Stimulated activated CD4-positive, alpha-beta T cell treated with anti-CD3 and anti-CD28 coated beads, Interleukin-15, amount 100 ng/mL, for 24 hours (primary cell): ENCODE results near the gene NVL.
"Not testable (repeated sequence)": the region's sequence is repeated elsewhere in the genome, so short reads cannot be mapped to it uniquely, and the experiment has no call there.

Experiments
- DNase-seq: peaks from one replicate; pipeline ENCODE4 v3.0.0-alpha.2; 2020

The NVL gene

GRCh38 chr1:224329842-224330753 lies at the start of gene NVL:
Gene NVL (minus strand): TSS chr1:224330172. CDS start chr1:224330127, 45 bp downstream.
- DNase-seq, result peak; percentile 88

DNA sequence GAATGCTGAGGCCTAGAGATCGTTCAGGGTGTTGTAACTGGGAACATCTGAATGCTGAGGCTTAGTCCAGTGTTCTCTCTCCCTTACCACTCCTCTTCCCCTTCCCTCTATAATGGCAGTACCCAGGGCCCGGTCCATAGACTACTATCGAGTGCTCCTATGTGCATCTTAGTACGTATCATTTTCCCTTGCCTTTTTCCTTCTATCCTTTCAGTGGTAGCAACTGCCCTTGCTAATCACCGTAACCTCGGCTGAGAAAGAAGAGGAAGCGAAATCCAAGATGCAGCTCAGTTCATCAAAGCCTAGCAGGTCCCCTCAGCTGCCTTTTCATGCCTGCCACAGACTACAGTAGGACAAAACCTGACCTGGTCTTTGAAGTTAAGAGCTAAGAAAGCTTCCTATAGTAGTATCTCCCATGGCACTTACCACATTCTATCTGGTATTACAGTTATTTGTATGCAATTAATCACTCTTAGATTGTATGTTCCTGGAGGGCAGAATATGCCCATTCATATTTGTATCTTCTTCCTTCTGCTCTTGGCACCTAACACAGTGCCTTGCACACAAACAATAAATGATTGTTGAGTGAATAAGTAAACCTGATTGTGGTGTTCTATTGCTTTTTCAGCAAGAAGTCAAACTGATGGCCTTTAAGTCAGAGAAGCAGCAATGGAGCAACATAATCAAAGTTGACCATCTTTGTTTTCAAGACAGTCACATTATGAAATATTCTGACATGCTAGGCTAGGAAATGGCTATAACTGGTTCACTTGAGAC lies 49.1 kb upstream of the NVL start:
- DNase-seq, result no peak

GRCh38 chr1:224377676-224378006 lies 47.7 kb upstream of the NVL start:
- DNase-seq, result peak; percentile 54

GRCh38 chr1:224375059-224375458 lies 45.1 kb upstream of the NVL start:
- no peak for DNase-seq

DNA sequence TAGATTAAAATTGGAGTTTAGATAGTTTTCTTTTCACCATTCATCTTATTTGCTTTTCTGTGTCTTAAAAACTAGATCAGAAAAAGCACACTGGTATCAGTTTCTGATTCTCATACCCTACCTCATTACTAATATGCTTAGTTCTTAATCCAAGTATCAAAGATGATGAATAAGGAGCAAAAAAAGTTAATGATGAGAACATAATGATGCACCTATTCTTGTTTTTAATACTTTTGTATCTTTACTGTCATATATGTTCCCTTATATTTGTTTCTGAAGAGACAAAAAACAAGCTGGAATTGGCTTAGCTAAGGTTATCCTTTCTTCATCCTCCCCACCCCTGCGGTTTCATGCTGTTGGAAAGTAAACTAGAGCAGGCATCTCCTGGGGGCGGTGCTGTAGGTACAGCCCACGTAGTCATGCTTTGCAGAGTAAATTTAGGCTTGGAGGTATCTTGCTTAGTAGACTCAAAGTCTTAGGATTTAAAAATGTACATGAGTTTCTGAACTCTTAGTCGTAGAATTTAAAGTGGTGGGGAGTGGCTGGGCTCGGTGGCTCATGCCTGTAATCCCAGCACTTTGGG lies 43.1 kb upstream of the NVL start:
- peak; percentile 32 for DNase-seq

DNA sequence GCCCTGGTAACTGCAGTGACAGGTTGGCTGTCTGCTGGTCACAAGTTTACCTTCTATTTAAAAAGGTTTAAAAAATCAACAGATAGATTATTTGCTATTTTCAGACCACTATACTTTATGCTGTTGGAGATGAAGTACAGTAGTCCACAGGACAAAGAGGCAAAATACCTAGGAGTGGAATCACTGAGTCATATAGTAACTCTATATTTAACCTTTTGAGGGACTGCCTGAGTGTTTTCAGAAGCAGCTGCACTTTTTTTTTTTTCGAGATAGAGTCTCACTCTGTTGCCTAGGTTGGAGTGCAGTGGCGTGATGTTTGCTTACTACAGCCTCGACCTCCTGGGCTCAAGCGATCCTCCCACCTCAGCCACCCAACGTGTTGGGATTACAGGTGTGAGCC lies 38.4 kb upstream of the NVL start:
- DNase-seq, result no peak

GRCh38 chr1:224359207-224359606 lies 29.2 kb upstream of the NVL start:
- DNase-seq, result no peak

GRCh38 chr1:224358237-224358636 lies 28.3 kb upstream of the NVL start:
- DNase-seq, result no peak

DNA sequence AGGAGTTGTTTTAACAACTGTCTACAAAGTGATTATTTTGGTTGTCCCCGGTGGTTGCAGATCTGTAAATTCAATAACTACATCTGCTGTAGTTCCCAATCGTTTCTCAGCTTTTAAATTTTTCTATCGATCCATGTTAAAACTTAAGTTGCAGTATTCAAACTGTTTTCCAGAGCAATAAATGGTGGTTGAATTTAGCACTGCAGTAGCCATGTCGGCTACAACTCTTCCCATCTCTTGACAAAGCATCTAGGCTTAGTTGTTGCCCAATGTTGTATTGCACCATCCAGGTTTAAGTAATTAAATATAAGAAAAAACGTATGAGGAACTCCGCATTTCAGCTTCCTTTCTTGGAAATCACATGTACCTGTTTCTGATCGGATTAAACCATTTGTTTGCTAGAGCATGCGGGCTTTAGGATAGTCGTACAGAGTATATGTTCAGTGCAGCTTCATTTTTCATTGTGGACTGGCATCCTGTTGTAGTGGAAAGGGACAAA lies 27.7 kb upstream of the NVL start:
- no peak for DNase-seq

DNA sequence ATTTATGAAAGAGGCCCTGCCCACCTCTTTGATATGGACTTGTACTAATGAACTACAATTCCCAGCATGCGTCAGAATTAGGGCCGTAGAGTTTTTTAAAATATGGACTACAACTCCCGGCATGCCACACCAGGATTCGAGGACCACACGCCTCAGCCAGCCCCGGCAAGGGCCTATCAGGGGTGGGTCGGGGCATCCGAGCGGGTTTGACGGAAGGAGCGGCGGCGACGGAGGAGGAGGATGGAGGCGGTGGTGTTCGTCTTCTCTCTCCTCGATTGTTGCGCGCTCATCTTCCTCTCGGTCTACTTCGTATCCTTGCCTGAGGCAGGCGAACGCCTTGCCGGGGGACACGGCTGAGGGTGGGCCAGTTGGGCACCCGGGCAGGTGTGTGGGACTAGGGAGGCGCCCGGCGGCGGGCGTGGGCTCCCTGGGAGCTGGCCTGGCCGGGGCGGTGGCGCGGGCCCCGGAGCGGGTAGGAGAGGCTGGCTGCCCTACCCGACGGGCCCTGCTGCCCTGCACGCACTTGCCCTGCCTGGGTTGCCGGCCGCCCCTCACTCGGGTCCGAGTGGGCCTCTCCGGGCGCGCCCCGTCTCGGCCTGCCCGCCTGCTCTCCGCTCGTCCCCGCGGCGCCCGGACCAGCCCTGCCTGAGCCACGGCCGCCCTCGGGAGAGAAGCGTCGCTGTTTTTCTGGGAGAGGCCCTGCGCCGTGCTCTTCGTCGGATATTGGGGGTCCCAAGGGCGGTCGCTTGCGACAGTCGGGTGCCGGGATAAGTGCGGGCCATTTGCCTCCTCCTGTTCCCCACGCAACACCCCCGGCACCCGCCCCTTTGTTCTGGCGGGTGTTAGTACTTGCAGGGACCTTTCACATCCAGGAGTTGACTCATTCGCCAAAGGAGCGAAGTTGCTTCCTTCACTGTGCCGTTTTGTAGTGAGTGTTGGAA lies 27.0 kb upstream of the NVL start, which contains the start of gene CNIH4:
Gene CNIH4, plus strand, starts transcription at position 195 of the 941 bp plus-strand sequence. Its CDS starts 46 bp downstream, at position 241.
- DNase-seq, result peak; percentile 94

GRCh38 chr1:224353975-224354925 lies 24.3 kb upstream of the NVL start:
- no peak for DNase-seq

DNA sequence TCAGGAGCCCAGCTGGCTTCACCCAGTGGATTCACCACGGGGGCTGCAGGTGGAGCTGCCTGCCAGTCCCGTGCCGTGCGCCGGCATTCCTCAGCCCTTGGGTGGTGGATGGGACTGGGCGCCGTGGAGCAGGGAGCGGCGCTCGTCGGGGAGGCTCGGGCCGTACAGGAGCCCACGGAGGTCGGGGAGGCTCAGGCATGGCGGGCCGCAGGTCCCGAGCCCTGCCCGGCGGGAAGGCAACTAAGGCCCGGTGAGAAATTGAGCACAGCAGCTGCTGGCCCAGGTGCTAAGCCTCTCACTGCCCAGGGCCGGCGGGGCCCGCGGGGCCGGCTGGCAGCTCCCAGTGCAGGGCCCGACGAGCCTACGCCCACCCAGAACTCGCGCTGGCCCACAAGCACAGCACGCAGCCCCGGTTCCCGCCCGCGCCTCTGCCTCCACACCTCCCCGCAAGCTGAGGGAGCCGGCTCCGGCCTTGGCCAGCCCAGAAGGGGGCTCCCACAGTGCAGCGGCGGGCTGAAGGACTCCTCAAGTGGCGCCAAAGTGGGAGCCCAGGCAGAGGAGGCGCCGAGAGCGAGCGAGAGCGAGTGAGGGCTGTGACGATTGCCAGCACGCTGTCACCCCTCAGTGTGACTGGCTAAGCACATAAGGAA lies 22.6 kb upstream of the NVL start:
- DNase-seq, result not testable (repeated sequence)

DNA sequence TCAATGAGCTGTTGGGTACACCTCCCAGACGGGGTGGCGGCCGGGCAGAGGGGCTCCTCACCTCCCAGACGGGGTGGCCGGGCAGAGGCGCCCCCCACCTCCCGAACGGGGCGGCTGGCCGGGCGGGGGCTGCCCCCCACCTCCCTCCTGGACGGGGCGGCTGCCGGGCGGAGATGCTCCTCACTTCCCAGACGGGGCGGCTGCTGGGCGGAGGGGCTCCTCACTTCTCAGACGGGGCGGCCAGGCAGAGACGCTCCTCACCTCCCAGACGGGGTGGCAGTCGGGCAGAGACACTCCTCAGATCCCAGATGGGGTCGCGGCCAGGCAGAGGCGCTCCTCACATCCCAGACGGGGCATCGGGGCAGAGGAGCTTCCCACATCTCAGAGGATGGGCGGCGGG lies 19.7 kb upstream of the NVL start:
- DNase-seq, result not testable (repeated sequence)

DNA sequence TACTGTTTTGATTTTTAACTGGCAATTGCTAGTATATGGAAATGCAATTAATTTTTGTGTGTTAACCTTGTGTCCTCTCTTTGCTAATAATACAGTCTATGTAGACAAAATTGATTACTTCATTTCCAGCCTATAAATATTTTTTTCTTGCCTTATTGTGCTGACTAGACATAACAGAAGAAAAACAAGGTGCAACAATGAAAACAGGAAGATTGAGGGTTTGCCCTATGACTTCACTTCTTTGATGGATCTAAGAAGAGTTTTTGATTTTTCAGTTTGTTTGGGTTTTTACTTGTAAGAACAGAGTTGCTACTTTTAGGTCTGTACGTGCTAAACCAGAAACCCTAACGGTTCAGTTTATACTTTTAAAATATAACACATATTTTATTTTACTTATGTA lies 18.2 kb upstream of the NVL start:
- no peak for DNase-seq

DNA sequence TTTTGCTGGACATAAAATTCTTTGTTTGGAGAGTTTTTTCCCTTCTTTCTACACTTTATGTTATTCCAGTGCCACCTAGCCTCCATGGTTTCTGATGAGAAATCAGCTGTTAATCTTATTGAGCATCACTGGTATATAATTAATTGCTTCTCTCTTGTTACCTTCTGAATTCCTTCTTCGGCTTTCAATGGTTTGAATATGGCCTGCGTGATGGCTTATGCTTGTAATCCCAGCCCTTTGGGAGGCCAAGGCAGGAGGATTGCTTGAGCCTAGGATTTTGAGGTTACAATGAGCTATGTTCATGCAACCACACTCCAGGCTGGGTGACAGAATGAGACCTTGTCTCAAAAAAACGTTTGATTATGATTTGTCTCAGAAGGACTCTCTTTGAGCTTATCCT lies 13.7 kb upstream of the NVL start:
- no peak for DNase-seq

DNA sequence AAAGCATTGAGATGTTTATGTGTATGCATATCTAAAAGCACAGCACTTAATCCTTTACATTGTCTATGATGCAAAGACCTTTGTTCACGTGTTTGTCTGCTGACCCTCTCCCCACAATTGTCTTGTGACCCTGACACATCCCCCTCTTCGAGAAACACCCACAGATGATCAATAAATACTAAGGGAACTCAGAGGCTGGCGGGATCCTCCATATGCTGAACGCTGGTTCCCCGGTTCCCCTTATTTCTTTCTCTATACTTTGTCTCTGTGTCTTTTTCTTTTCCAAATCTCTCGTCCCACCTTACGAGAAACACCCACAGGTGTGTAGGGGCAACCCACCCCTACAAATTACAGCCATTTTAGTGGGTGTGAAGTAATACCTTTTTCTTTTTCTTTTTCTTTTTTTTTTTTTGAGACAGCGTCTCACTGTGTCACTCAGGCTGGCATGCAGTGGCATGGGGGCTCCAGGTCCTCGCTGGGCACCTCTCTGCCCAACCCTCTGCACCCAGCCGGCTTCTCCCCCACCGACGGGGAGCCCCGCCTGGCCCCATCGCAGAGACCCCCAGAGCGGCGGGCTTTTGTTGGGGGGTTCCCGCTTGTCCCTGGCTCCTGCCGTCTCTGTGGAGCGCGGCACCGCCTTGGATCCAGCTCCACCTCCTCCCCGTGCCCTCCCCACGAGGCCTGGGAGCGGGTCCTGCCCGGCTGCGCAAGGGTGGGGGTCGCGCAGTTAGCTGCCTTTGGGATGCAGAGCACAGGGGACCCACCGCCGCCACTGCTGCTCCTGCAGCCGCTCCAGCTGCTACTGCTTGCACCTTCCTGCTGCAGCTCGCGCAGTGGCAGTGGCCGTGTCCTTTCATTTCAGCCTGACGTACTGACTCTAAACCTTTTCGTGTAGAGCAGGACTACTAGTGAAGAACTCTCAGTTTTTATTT lies 10.7 kb upstream of the NVL start:
- DNase-seq, result peak; percentile 52

GRCh38 chr1:224339442-224340033 lies 9.6 kb upstream of the NVL start:
- DNase-seq, result no peak

- no peak for DNase-seq
Observed at GRCh38 chr1:224338150-224338838, 8.3 kb upstream of the NVL start.
